Gastroesophageal sphincter (tissue), 4 donors: ENCODE results near the gene DOK7. TPM values are rescaled to one million over a fixed set of nuclear protein-coding genes. Genes with fewer than 3 reads are reported as not detected.
A peak's percentile ranks its signal among the peaks of the same experiment; 100 is the strongest.

Experiments used
- ATAC-seq: fragments of 150-250 bp; one replicate; pipeline ENCODE4 v1.9.1; 2016; ENCODE audit warnings: mild to moderate bottlenecking, moderate library complexity
- H3K27ac ChIP-seq, 4 donors: fragments of 200-600 bp; sonication (generic) in 3 of 4; 1 replicate in 3 of 4; 2 replicates in 1 of 4; pipeline ENCODE4 v1.5.1; 2016 to 2019
- H3K27me3 ChIP-seq: fragments of 200-600 bp; sonication (generic); one replicate; pipeline ENCODE4 v1.5.1; 2019
- H3K36me3 ChIP-seq, 2 donors: fragments of 200-600 bp; sonication (generic); one replicate each; pipeline ENCODE4 v1.5.1; 2019; ENCODE audit warnings: control low read depth in 1 of 2
- H3K4me1 ChIP-seq, 3 donors: fragments of 200-600 bp; sonication (generic); 1 replicate in 2 of 3; 2 replicates in 1 of 3; pipeline ENCODE4 v1.5.1; 2016 to 2019; ENCODE audit warnings: control low read depth in 2 of 3
- H3K4me3 ChIP-seq, 2 donors: fragments of 200-600 bp; sonication (generic); one replicate each; pipeline ENCODE4 v1.5.1; 2019; ENCODE audit warnings: mild to moderate bottlenecking in 1 of 2, moderate library complexity in 1 of 2
- H3K9me3 ChIP-seq, 3 donors: fragments of 200-600 bp; sonication (generic); one replicate each; pipeline ENCODE4 v1.5.1; 2017 to 2019; ENCODE audit warnings: control low read depth in 2 of 3
- CTCF ChIP-seq, 4 experiments: fragments of 200-600 bp in 2 of 4; fragments of 450-650 bp in 2 of 4; sonication (generic) in 1 of 4; IDR thresholded peaks; one replicate each; pipeline ENCODE4 v1.5.1; 2017 to 2019; ENCODE audit warnings: antibody characterized with exemption in 4 of 4, mild to moderate bottlenecking in 2 of 4, moderate library complexity in 2 of 4
- EP300 ChIP-seq: sonication (generic); formaldehyde crosslinking; IDR thresholded peaks from one replicate; pipeline ENCODE4 v1.6.1; 2017; ENCODE audit warnings: antibody characterized with exemption, mild to moderate bottlenecking
- POLR2A ChIP-seq, 2 donors: fragments of 450-650 bp; IDR thresholded peaks; one replicate each; pipeline ENCODE4 v1.6.1; 2017; ENCODE audit warnings: antibody characterized with exemption in 2 of 2, mild to moderate bottlenecking in 2 of 2, moderate library complexity in 1 of 2
- POLR2AphosphoS5 ChIP-seq: sonication (generic); formaldehyde crosslinking; IDR thresholded peaks from one replicate; pipeline ENCODE4 v1.6.1; 2017; ENCODE audit warnings: antibody characterized with exemption
- WGBS, 2 donors: methylation state at CpG; one replicate each; pipeline ENCODE4 v1.1.5; 2018; ENCODE audit warnings: low coverage in 1 of 2; 5-methylcytosine and 5-hydroxymethylcytosine counted together
- total RNA-seq, 4 donors: library from RNA; depleted of rRNA; stranded (reverse); fragments of >200 nt; gene quantifications; one replicate each; pipeline ENCODE4 v1.1.0, GENCODE V29; 2016

DOK7 gene, protein sequence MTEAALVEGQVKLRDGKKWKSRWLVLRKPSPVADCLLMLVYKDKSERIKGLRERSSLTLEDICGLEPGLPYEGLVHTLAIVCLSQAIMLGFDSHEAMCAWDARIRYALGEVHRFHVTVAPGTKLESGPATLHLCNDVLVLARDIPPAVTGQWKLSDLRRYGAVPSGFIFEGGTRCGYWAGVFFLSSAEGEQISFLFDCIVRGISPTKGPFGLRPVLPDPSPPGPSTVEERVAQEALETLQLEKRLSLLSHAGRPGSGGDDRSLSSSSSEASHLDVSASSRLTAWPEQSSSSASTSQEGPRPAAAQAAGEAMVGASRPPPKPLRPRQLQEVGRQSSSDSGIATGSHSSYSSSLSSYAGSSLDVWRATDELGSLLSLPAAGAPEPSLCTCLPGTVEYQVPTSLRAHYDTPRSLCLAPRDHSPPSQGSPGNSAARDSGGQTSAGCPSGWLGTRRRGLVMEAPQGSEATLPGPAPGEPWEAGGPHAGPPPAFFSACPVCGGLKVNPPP
- 1 to 10 TPM in 3 of 4 donors, under 1 TPM in 1; 0.32 to 5.3 (median 2.8) TPM for total RNA-seq

- H3K27ac ChIP-seq, result peak within 1 kb of the TSS in 2 of 4 donors; percentile 50 to 55
- peaks cover 0 to 33% (median 0%) of the 10 kb centered on the region in 3 donors for H3K4me1 ChIP-seq
- TF ChIP-seq CTCF (IDR thresholded peaks at IDR 0.05) (no peak), POLR2A (IDR thresholded peaks at IDR 0.05) (no peak), POLR2AphosphoS5 (no peak), EP300 (no peak)
- WGBS, 2 donors, result 23% methylated on average over 3 of the region's 44 CpGs; no CpG with 5 or more reads in 1 of the 2 donors
- peak; percentile 40 for ATAC-seq
- H3K4me3 ChIP-seq, result peak within 1 kb of the TSS; percentile 53 to 55
- H3K36me3 ChIP-seq, result no peaks in the 10 kb centered on the region
- H3K9me3 ChIP-seq, result no peaks in the 10 kb centered on the region
- peaks cover 19% of the 10 kb centered on the region for H3K27me3 ChIP-seq
These were observed at the start of gene DOK7 for GRCh38 chr4:3462790-3463415. DOK7 (plus strand) TSS chr4:3463306; CDS start chr4:3463376, 70 bp downstream.

DNA sequence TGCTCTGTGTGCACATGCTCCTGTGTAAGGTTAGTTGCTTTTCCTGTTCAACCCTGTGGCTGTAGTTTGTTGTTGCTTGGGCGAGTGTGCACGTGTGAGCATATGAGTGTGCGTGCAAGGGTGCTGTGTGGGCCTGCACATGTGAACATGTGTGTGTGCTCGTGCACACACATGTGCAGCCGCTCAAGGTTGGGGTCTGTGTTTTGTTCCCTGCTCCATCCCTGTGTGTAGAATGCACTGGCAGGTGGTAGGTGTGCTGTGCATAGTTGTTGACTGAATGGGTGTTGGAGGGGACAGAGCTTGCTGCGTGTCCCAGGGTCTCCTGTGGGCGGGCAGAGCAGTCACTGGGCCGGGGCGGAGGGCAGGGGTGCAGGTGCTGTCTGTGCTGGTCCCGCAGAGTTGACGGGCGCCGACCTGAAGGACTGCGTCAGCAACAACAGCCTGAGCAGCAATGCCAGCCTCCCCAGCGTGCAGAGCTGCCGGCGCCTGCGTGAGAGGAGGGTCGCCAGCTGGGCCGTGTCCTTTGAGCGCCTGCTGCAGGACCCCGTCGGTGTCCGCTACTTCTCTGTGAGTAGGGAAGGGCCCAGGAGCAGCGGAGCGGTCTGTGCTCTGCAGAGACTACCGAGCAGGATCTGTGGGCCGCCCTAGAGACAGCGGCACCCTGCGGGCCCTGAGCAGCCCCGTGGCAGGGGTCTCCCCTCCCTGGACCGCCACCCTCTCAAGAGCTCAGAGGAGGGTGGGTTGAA is 49.3 kb upstream of the DOK7 start:
- WGBS, 2 donors, result no CpG with 5 or more reads among the region's 32 CpGs
- Histone ChIP-seq H3K27me3 (no peaks in the 10 kb centered on the region), H3K27ac (no peak overlapping the region), H3K4me3 (no peak overlapping the region), H3K4me1 (no peaks in the 10 kb centered on the region), H3K9me3 (no peaks in the 10 kb centered on the region), H3K36me3 (peaks cover 0 to 41% of the 10 kb centered on the region in 2 donors)
- no peak for TF ChIP-seq CTCF (IDR thresholded peaks at IDR 0.05)
- TF ChIP-seq POLR2A (IDR thresholded peaks at IDR 0.05), result no peak
- TF ChIP-seq EP300, result no peak
- no peak for TF ChIP-seq POLR2AphosphoS5
- ATAC-seq, result no peak

GRCh38 chr4:3414421-3415279 is 48.5 kb upstream of the DOK7 start:
- no peak overlapping the region for H3K4me3 ChIP-seq
- ATAC-seq, result no peak
- H3K9me3 ChIP-seq, result no peaks in the 10 kb centered on the region
- no peaks in the 10 kb centered on the region for H3K27me3 ChIP-seq
- 60 to 88% methylated on average over 2 to 28 of the region's 37 CpGs for WGBS, 2 donors
- TF ChIP-seq POLR2AphosphoS5 (no peak), POLR2A (IDR thresholded peaks at IDR 0.05) (no peak), CTCF (IDR thresholded peaks at IDR 0.05) (no peak), EP300 (no peak)
- H3K4me1 ChIP-seq, result no peaks in the 10 kb centered on the region
- H3K36me3 ChIP-seq, result peaks cover 0 to 47% of the 10 kb centered on the region in 2 donors
- H3K27ac ChIP-seq, result no peak overlapping the region

DNA sequence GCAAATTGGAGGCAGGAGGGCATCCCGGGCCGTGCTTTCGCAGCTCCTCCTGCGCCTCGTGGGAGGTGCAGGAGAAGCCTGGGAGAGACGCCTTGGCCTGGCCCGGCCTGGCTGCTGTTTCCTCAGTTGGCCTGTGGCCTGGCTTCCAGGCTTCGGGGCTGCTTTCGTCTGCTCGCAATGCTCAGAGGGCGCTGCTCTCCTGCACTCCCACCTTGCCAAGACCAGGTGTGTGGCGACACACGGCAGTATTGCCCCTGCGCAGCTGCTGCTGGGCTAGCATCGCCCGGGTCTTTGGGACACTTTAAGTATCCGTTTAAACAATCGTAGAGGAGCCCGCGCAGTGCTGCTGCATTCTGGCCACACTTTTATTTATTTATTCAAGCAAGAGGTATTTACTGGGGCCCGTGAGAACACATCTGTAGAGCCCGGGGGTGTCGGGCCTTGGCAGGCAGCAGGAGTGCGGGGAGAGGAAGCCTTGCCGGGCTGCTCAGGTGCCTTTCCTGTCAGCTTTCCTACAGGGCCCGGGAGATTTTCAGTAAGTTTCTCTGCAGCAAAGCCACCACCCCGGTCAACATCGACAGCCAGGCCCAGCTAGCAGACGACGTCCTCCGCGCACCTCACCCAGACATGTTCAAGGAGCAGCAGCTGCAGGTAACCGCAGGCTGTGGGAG is 47.5 kb upstream of the DOK7 start:
- Histone ChIP-seq H3K4me1 (no peaks in the 10 kb centered on the region), H3K27ac (no peak overlapping the region), H3K9me3 (no peaks in the 10 kb centered on the region), H3K27me3 (no peaks in the 10 kb centered on the region), H3K36me3 (peaks cover 0 to 56% of the 10 kb centered on the region in 2 donors), H3K4me3 (no peak overlapping the region)
- no peak for ATAC-seq
- no peak for TF ChIP-seq POLR2A (IDR thresholded peaks at IDR 0.05)
- no peak for TF ChIP-seq EP300
- TF ChIP-seq CTCF (IDR thresholded peaks at IDR 0.05), result no peak
- TF ChIP-seq POLR2AphosphoS5, result no peak
- WGBS, 2 donors, result 87% methylated on average over 4 of the region's 33 CpGs; no CpG with 5 or more reads in 1 of the 2 donors
